Neuronal stem cell (in vitro differentiated cells): ENCODE results near the gene G6PD.
"Not testable (repeated sequence)": the region's sequence is repeated elsewhere in the genome, so short reads cannot be mapped to it uniquely, and the experiment has no call there.

Source experiments
- DNase-seq: peaks from one replicate; pipeline ENCODE4 v3.0.0-alpha.2; 2013; ENCODE audit warnings: low spot score
- H2AFZ ChIP-seq: one replicate; pipeline ENCODE4 v1.6.1; 2013; ENCODE audit warnings: mild to moderate bottlenecking, low read length, inconsistent platforms
- H2AK5ac ChIP-seq: 2 replicates; pipeline ENCODE4 v1.6.1; 2013; ENCODE audit warnings: low read depth, mild to moderate bottlenecking, inconsistent platforms, low read length, moderate library complexity, mixed read lengths
- H2BK120ac ChIP-seq: 2 replicates; pipeline ENCODE4 v1.6.1; 2013; ENCODE audit warnings: low read depth, mild to moderate bottlenecking, inconsistent platforms, low read length, moderate library complexity, mixed read lengths
- H2BK12ac ChIP-seq: one replicate; pipeline ENCODE4 v1.6.1; 2013; ENCODE audit warnings: low read length, inconsistent platforms
- H2BK15ac ChIP-seq: 2 replicates; pipeline ENCODE4 v1.6.1; 2013; ENCODE audit warnings: mild to moderate bottlenecking, low read length, inconsistent platforms, mixed read lengths
- H2BK5ac ChIP-seq: one replicate; pipeline ENCODE4 v1.6.1; 2013; ENCODE audit warnings: inconsistent platforms, mild to moderate bottlenecking, low read length, moderate library complexity
- H3K14ac ChIP-seq: one replicate; pipeline ENCODE4 v1.6.1; 2013; ENCODE audit warnings: low read length, inconsistent platforms
- H3K18ac ChIP-seq: 2 replicates; pipeline ENCODE4 v1.6.1; 2013; ENCODE audit warnings: low read length, inconsistent platforms
- H3K23ac ChIP-seq: 2 replicates; pipeline ENCODE4 v1.6.1; 2013; ENCODE audit warnings: low read depth, mild to moderate bottlenecking, mixed read lengths, low read length, inconsistent platforms; ENCODE audit not compliant: poor library complexity
- H3K27ac ChIP-seq: replicated peaks from 3 replicates; pipeline ENCODE4 v1.5.1; 2013; ENCODE audit warnings: low read length, inconsistent platforms
- H3K27me3 ChIP-seq, 3 experiments: 2 replicates each; pipeline ENCODE4 v1.6.1; 2013; ENCODE audit warnings: low read length in 3 of 3, mild to moderate bottlenecking in 2 of 3, inconsistent platforms in 1 of 3, low read depth in 1 of 3, mixed read lengths in 1 of 3, moderate library complexity in 1 of 3; ENCODE audit not compliant: control insufficient read depth in 3 of 3, insufficient read depth in 3 of 3
- H3K36me3 ChIP-seq, 2 donors: replicated peaks in 1 of 2; 2 replicates each; pipeline ENCODE4 v1.6.1; 2013; ENCODE audit warnings: low read length in 2 of 2; ENCODE audit not compliant: control insufficient read depth in 2 of 2, insufficient read depth in 2 of 2
- H3K4ac ChIP-seq: 2 replicates; pipeline ENCODE4 v1.6.1; 2013; ENCODE audit warnings: inconsistent platforms, mild to moderate bottlenecking, low read length, moderate library complexity
- H3K4me1 ChIP-seq, 2 donors: 1 replicate in 1 of 2; 2 replicates in 1 of 2; pipeline ENCODE4 v1.6.1; 2013; ENCODE audit warnings: low read length in 2 of 2, low read depth in 1 of 2; ENCODE audit not compliant: control insufficient read depth in 2 of 2, insufficient read depth in 1 of 2
- H3K4me2 ChIP-seq: one replicate; pipeline ENCODE4 v1.6.1; 2013; ENCODE audit warnings: mild to moderate bottlenecking, low read length, inconsistent platforms; ENCODE audit not compliant: insufficient read depth, poor library complexity, severe bottlenecking
- H3K4me3 ChIP-seq, 2 donors: 2 replicates each; pipeline ENCODE4 v1.5.1; 2013; ENCODE audit warnings: low read length in 2 of 2, mild to moderate bottlenecking in 2 of 2, inconsistent platforms in 1 of 2, moderate library complexity in 1 of 2
- H3K79me1 ChIP-seq: one replicate; pipeline ENCODE4 v1.6.1; 2013; ENCODE audit warnings: low read depth, mild to moderate bottlenecking, inconsistent platforms, low read length, moderate library complexity
- H3K9ac ChIP-seq: one replicate; pipeline ENCODE4 v1.6.1; 2013; ENCODE audit warnings: mild to moderate bottlenecking, low read depth, low read length, inconsistent platforms; ENCODE audit not compliant: poor library complexity
- H3K9me3 ChIP-seq, 2 donors: replicated peaks in 1 of 2; 2 replicates each; pipeline versions ENCODE3 to v1.6.1; 2013; ENCODE audit warnings: low read length in 2 of 2, mild to moderate bottlenecking in 2 of 2, inconsistent platforms in 1 of 2, low read depth in 1 of 2, mixed read lengths in 1 of 2, moderate library complexity in 1 of 2; ENCODE audit not compliant: control insufficient read depth in 2 of 2, insufficient read depth in 1 of 2
- H4K8ac ChIP-seq: one replicate; pipeline ENCODE4 v1.6.1; 2013; ENCODE audit warnings: low read depth, mild to moderate bottlenecking, inconsistent platforms, low read length, moderate library complexity
- H4K91ac ChIP-seq: one replicate; pipeline ENCODE4 v1.6.1; 2013; ENCODE audit warnings: low read length, low read depth, mild to moderate bottlenecking, inconsistent platforms; ENCODE audit not compliant: poor library complexity
- WGBS, 2 donors: extraction: QIAGEN DNeasy Blood & Tissue Kit; methylation state at CpG; one replicate each; pipeline ENCODE4 v1.1.7; 2013; ENCODE audit warnings: missing lambda C conversion rate in 2 of 2, mixed read lengths in 1 of 2; ENCODE audit not compliant: insufficient read length in 2 of 2, insufficient replicate concordance in 1 of 2; ENCODE audit errors: extremely low coverage in 2 of 2; 5-methylcytosine and 5-hydroxymethylcytosine counted together

G6PD gene

DNA sequence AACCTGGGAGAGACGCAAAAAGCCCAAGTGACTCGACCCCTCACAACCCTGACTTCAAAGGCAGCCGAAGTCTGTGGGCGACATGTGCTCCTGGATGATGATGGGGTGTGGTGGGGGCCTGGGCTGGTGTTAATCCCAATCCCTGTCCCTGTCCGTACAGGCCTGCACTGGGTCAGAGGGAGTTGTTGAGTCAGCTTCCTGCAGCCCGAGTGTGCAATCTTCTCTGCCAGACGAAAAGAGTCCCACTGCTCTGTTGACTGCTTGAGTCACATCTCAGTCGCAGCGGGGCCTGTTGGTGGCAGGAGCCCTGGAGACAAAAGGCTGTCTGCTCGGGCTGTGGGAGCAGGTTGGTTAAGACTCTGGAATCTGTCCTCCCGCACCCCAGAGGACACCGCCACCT is 40.9 kb downstream of the G6PD start:
- H3K27ac ChIP-seq, result no peak overlapping the region

DNA sequence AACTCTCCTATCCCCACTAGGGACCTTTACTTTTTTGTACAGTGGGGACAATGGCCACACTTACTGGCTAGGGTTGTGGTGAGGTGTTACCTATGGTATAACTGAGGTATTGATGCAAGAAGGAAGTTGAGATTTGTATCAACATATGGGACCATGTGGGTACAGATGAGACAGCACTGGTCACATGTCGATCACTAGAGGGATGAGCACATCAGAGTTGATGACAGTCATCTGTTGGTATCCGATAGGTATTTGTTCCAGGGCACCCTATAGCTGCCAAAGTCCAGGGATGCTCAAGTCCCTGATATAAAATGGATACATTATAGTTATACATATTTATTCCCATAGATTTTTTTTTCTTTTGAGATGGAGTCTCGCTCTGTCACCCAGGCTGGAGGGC is 43.7 kb downstream of the G6PD start:
- Histone ChIP-seq H4K91ac (no peak overlapping the region), H3K79me1 (no peaks in the 10 kb centered on the region), H2BK120ac (no peak overlapping the region), H3K9me3 (no peaks in the 10 kb centered on the region), H2BK5ac (no peak overlapping the region), H3K27me3 (no peaks in the 10 kb centered on the region), H3K14ac (no peak overlapping the region), H3K18ac (no peak overlapping the region), H3K23ac (no peak overlapping the region), H2BK12ac (no peak overlapping the region), H3K36me3 (peaks cover 0 to 7% of the 10 kb centered on the region in 2 donors), H3K4me3 (no peak overlapping the region), H3K9ac (no peak overlapping the region), H3K4ac (no peak overlapping the region), H3K4me2 (no peak overlapping the region), H2AK5ac (no peak overlapping the region), H3K4me1 (peaks cover 0 to 3% of the 10 kb centered on the region in 2 donors), H4K8ac (no peak overlapping the region), H2AFZ (no peak overlapping the region), H2BK15ac (no peak overlapping the region), H3K27ac (no peak overlapping the region)
- WGBS, 2 donors, result no CpG with 5 or more reads among the region's 3 CpGs
- no peak for DNase-seq

More for the DNA sequence above, 40.9 kb downstream of the G6PD start:
- Histone ChIP-seq H3K9ac (no peak overlapping the region), H2BK120ac (no peak overlapping the region), H2BK5ac (no peak overlapping the region), H3K4ac (no peak overlapping the region), H3K4me3 (no peak overlapping the region), H3K36me3 (peaks cover 0 to 16% of the 10 kb centered on the region in 2 donors), H2AFZ (no peak overlapping the region), H2BK15ac (no peak overlapping the region), H4K8ac (no peak overlapping the region), H2BK12ac (no peak overlapping the region), H3K4me1 (peaks cover 0 to 3% of the 10 kb centered on the region in 2 donors), H3K27me3 (no peaks in the 10 kb centered on the region), H2AK5ac (no peak overlapping the region), H3K4me2 (no peak overlapping the region), H3K79me1 (no peaks in the 10 kb centered on the region), H3K18ac (no peak overlapping the region), H3K9me3 (no peaks in the 10 kb centered on the region), H3K14ac (no peak overlapping the region), H3K23ac (no peak overlapping the region), H4K91ac (no peak overlapping the region)
- no peak for DNase-seq
- no CpG with 5 or more reads among the region's 12 CpGs for WGBS, 2 donors

DNA sequence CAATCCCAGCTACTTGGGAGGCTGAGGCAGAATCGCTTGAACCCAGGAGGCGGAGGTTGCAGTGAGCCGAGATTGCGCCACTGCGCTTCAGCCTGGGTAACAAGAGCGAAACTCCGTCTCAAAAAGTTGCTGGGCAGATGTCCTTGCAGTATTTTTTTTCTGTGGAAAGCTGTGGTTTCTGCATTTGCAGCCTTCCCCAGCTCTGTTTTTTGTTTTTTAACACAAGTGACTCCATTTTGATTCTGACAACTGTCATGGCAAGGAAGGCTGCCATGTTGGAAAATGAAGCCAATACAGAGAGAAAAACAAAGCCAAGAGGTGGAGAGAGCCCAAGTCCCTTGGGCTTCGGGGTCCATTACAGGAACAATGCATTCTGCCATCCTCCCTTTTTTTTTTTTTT is 44.5 kb downstream of the G6PD start:
- no peak overlapping the region for H3K4ac ChIP-seq
- WGBS, 2 donors, result no CpG with 5 or more reads among the region's 8 CpGs

DNA sequence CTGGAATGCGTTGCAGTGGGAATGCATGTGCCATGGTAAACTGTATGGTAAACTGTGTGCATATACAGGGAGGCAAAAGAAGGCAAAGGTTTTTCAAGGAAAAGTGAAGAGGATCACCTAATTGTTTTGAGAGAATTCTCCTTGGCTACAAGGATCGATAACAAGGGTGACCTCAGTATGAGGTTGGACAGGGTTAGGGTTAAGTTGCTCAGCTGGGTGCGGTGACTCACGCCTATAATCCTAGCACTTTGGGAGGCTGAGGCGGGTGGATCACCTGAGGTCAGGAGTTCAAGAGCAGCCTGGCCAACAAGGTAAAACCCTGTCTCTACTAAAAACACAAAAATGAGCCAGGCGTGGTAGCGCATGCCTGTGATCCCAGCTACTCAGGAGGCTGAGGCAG is 45.2 kb downstream of the G6PD start:
- H3K4ac ChIP-seq, H3K27ac ChIP-seq, H2BK15ac ChIP-seq, H2BK12ac ChIP-seq, H2AFZ ChIP-seq, H4K8ac ChIP-seq, H3K79me1 ChIP-seq, H4K91ac ChIP-seq, H3K4me2 ChIP-seq, H3K4me3 ChIP-seq, H3K18ac ChIP-seq, H2BK5ac ChIP-seq, H3K36me3 ChIP-seq, H3K14ac ChIP-seq, H2BK120ac ChIP-seq, H3K23ac ChIP-seq, H3K9me3 ChIP-seq, H2AK5ac ChIP-seq, H3K4me1 ChIP-seq, H3K9ac ChIP-seq, DNase-seq, H3K27me3 ChIP-seq: not testable (repeated sequence)
- WGBS, 2 donors, result no CpG with 5 or more reads among the region's 7 CpGs

More for the DNA sequence above, 44.5 kb downstream of the G6PD start:
- Histone ChIP-seq H3K14ac (no peak overlapping the region), H3K23ac (no peak overlapping the region), H3K4me1 (peaks cover 0 to 3% of the 10 kb centered on the region in 2 donors), H3K4me3 (no peak overlapping the region), H2BK5ac (no peak overlapping the region), H3K27ac (no peak overlapping the region), H3K79me1 (no peaks in the 10 kb centered on the region), H3K9ac (no peak overlapping the region), H2AFZ (no peak overlapping the region), H2BK15ac (no peak overlapping the region), H3K9me3 (no peaks in the 10 kb centered on the region), H3K18ac (no peak overlapping the region), H3K36me3 (peaks cover 0 to 7% of the 10 kb centered on the region in 2 donors), H4K8ac (no peak overlapping the region), H2AK5ac (no peak overlapping the region), H3K27me3 (no peaks in the 10 kb centered on the region), H3K4me2 (no peak overlapping the region), H2BK12ac (no peak overlapping the region), H4K91ac (no peak overlapping the region), H2BK120ac (no peak overlapping the region)
- DNase-seq, result no peak
